Thymus (tissue), 14 donors: ENCODE data around the gene BRWD1. TPM values are rescaled to one million over a fixed set of nuclear protein-coding genes. Genes with fewer than 3 reads are reported as not detected.
A peak's percentile ranks its signal among the peaks of the same experiment; 100 is the strongest.

Experiments
- DNase-seq, 9 donors: peaks; one replicate each; pipeline ENCODE4 v3.0.0-alpha.2; 2013; ENCODE audit warnings: low spot score in 9 of 9, low read depth in 6 of 9, missing footprints in 1 of 9
- H3K27ac ChIP-seq, 2 donors: one replicate each; pipeline ENCODE4 v1.5.1; 2013; ENCODE audit warnings: control low read depth in 1 of 2, low read depth in 1 of 2, low read length in 1 of 2, mild to moderate bottlenecking in 1 of 2, moderate library complexity in 1 of 2
- H3K27me3 ChIP-seq, 2 donors: one replicate each; pipeline ENCODE4 v1.5.1; 2013; ENCODE audit warnings: low read length in 1 of 2; ENCODE audit not compliant: control insufficient read depth in 2 of 2, insufficient read depth in 1 of 2
- H3K36me3 ChIP-seq, 2 donors: one replicate each; pipeline ENCODE4 v1.5.1; 2013; ENCODE audit warnings: low read length in 1 of 2, mild to moderate bottlenecking in 1 of 2, moderate library complexity in 1 of 2; ENCODE audit not compliant: control insufficient read depth in 2 of 2, insufficient read depth in 2 of 2
- H3K4me1 ChIP-seq, 2 donors: one replicate each; pipeline ENCODE4 v1.5.1; 2013; ENCODE audit warnings: low read length in 2 of 2; ENCODE audit not compliant: control insufficient read depth in 2 of 2, insufficient read depth in 2 of 2
- H3K4me3 ChIP-seq, 2 donors: one replicate each; pipeline ENCODE4 v1.5.1; 2013; ENCODE audit warnings: low read length in 2 of 2, control low read depth in 1 of 2, mild to moderate bottlenecking in 1 of 2
- H3K9me3 ChIP-seq, 2 donors: one replicate each; pipeline ENCODE4 v1.5.1; 2013; ENCODE audit warnings: low read length in 1 of 2, mild to moderate bottlenecking in 1 of 2; ENCODE audit not compliant: control insufficient read depth in 2 of 2, insufficient read depth in 1 of 2
- WGBS: extraction: QIAGEN DNeasy Blood & Tissue Kit; methylation state at CpG from one replicate; pipeline ENCODE4 v1.1.7; 2013; 5-methylcytosine and 5-hydroxymethylcytosine counted together
- long read RNA-seq, 10 donors: transcript quantifications; one replicate each; lab custom pipeline, GENCODE V29; 2026
- polyA plus RNA-seq: library from polyadenylated mRNA; stranded (reverse); fragments of 200-250 nt; gene quantifications from one replicate; pipeline ENCODE4 v1.2.3, GENCODE V29; 2013
- total RNA-seq: library from RNA; stranded (reverse); fragments of 120-200 nt; gene quantifications from one replicate; pipeline ENCODE4 v1.2.4, GENCODE V29; 2013
- donor health status: healthy.

Gene BRWD1
- total RNA-seq (35.1 TPM), polyA plus RNA-seq (25.1 TPM)
- long read RNA-seq, donor 1, partial matches to known transcripts: 0 of 1 reads
- long read RNA-seq, donor 1, other reads (novel, unspliced or antisense): 0 of 1 reads
- long read RNA-seq, donor 2, transcript BRWD1-202 (5 exons, 2,495 nt): major isoform, 7 of 7 reads
- long read RNA-seq, donor 2, partial matches to known transcripts: 0 of 7 reads
- long read RNA-seq, donor 2, other reads (novel, unspliced or antisense): 0 of 7 reads
- long read RNA-seq, donor 3, full-length matches to known transcripts: 7 of 7 reads
- long read RNA-seq, donor 3, partial matches to known transcripts: 0 of 7 reads
- long read RNA-seq, donor 3, other reads (novel, unspliced or antisense): 0 of 7 reads
- long read RNA-seq, donor 4, partial matches to known transcripts: 0 of 3 reads
- long read RNA-seq, donor 4, other reads (novel, unspliced or antisense): 0 of 3 reads
- long read RNA-seq, donor 5, transcript BRWD1-202 (5 exons, 2,495 nt): major isoform, 5 of 173 reads
- long read RNA-seq, donor 5, partial matches to known transcripts: 168 of 173 reads
- long read RNA-seq, donor 5, other reads (novel, unspliced or antisense): 0 of 173 reads
- long read RNA-seq, donor 6, transcript BRWD1-202 (5 exons, 2,495 nt): major isoform, 6 of 6 reads
- long read RNA-seq, donor 6, partial matches to known transcripts: 0 of 6 reads
- long read RNA-seq, donor 6, other reads (novel, unspliced or antisense): 0 of 6 reads
- long read RNA-seq, donor 7, transcript BRWD1-202 (5 exons, 2,495 nt): major isoform, 6 of 6 reads
- long read RNA-seq, donor 7, partial matches to known transcripts: 0 of 6 reads
- long read RNA-seq, donor 7, other reads (novel, unspliced or antisense): 0 of 6 reads
- long read RNA-seq, donor 8, partial matches to known transcripts: 0 of 2 reads
- long read RNA-seq, donor 8, other reads (novel, unspliced or antisense): 0 of 2 reads
- long read RNA-seq, donor 9, partial matches to known transcripts: 0 of 3 reads
- long read RNA-seq, donor 9, other reads (novel, unspliced or antisense): 0 of 3 reads
- long read RNA-seq, donor 10, partial matches to known transcripts: 0 of 4 reads
- long read RNA-seq, donor 10, other reads (novel, unspliced or antisense): 0 of 4 reads

DNA sequence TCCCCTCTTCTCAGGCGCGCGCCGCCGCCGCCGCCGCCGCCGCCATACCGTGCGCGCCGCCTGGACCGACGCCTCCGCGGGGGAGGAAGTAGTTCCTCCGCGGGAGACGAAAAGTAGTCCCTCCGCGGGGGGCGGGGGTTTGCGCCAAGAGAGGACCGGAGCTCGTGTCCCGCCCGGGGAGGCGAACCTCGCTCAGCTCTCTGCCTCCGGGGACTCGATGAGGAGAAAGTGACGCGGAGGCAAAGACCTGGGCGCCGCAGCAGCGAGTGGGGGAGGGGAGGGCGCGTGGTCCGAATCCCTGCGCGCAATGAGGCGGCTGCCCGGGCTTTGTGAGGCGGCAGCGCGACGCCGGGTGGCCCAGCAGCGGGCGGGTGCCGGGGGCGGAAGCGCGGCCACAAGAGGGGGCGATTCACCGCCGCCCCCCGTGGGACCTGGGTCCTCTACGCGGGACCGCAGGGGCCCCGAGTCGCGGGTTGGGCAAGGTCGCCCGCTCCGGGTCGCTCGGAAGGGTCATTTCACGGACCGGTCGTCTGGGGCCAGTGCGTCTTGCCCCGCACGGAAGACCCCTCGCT, at the start of gene BRWD1:
BRWD1 (minus strand) TSS at position 62 of the 572 bp plus-strand sequence. CDS start 141 bp downstream, outside the sequence.
- Histone ChIP-seq H3K36me3 (peaks cover 13 to 18% of the 10 kb centered on the region in 2 donors), H3K9me3 (no peaks in the 10 kb centered on the region), H3K4me3 (peak within 1 kb of the TSS; percentile 76 to 98), H3K4me1 (peaks cover 5 to 15% of the 10 kb centered on the region in 2 donors), H3K27me3 (no peaks in the 10 kb centered on the region), H3K27ac (peak within 1 kb of the TSS; percentile 88 to 96)
- peak; percentile 55 to 92 (median 78) for DNase-seq
- WGBS: under 1% methylated on average over 78 of the region's 78 CpGs

DNA sequence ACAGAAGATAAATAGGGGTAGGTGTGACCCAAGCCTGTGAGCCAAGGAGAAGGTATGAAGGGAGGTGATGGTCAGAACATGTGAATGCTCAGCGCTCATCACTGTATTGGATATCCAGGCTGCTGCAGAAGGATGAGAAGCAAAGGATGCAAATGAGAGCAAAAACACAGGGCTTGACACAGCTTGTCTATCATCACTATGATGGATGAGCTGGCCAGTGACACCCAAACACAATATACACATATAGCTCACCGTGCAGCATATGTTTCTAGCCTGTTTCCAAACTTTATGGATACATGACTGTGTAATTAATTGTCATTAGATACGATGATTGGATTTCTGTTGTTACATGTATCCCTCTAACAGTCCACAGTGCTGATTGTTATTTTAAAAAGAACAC, 49.3 kb upstream of the BRWD1 start:
- no peaks in the 10 kb centered on the region for H3K9me3 ChIP-seq
- no peaks in the 10 kb centered on the region for H3K27me3 ChIP-seq
- no peak overlapping the region for H3K4me3 ChIP-seq
- no peaks in the 10 kb centered on the region for H3K36me3 ChIP-seq
- 95% methylated on average over 3 of the region's 3 CpGs for WGBS
- H3K27ac ChIP-seq: no peak overlapping the region
- H3K4me1 ChIP-seq: no peaks in the 10 kb centered on the region
- DNase-seq: no peak

DNA sequence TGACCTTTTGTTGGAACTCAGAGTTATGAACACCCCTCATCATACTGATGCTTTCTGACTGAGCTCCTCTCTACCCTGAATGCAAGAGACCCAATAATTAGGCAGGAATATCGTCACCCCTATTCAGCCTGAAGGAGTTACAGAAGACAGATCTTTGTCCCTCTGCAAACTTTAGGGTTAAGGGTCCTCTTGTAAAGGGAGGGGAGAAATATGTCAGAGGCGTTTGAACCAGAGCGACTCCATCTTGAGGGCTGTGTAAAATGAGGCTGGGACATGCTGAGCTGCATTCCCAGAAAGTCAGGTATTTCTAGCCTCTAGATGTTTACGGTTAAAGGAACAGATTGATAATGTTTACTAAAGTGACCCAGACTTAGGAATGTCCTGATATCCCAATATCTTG, 46.0 kb upstream of the BRWD1 start:
- Histone ChIP-seq H3K4me3 (no peak overlapping the region), H3K4me1 (no peaks in the 10 kb centered on the region), H3K27me3 (no peaks in the 10 kb centered on the region), H3K36me3 (no peaks in the 10 kb centered on the region), H3K27ac (no peak overlapping the region), H3K9me3 (no peaks in the 10 kb centered on the region)
- DNase-seq: no peak
- WGBS: 98% methylated on average over 4 of the region's 4 CpGs

DNA sequence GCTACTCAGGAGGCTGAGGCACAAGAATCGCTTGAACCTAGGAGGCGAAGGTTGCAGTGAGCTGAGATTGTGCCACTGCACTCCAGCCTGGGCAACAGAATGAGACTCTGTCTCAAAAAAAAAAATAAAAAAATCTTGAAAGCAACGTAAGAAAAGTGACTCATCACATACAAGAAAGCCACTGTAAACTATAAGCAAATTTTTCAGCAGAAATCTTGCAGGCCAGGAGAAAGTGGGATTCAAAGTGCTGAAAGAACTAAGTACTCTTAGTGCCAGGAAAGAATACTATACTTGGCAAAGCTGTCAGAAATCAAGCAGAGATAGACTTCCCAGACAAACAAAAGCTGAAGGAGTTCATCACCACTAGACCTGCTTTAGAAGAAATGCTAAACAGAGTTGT, 39.9 kb upstream of the BRWD1 start:
- Histone ChIP-seq H3K36me3 (no peaks in the 10 kb centered on the region), H3K9me3 (no peaks in the 10 kb centered on the region), H3K4me1 (peaks cover 5 to 9% of the 10 kb centered on the region in 2 donors), H3K4me3 (no peak overlapping the region), H3K27ac (no peak overlapping the region), H3K27me3 (no peaks in the 10 kb centered on the region)
- WGBS: 95% methylated on average over 3 of the region's 3 CpGs
- no peak for DNase-seq

DNA sequence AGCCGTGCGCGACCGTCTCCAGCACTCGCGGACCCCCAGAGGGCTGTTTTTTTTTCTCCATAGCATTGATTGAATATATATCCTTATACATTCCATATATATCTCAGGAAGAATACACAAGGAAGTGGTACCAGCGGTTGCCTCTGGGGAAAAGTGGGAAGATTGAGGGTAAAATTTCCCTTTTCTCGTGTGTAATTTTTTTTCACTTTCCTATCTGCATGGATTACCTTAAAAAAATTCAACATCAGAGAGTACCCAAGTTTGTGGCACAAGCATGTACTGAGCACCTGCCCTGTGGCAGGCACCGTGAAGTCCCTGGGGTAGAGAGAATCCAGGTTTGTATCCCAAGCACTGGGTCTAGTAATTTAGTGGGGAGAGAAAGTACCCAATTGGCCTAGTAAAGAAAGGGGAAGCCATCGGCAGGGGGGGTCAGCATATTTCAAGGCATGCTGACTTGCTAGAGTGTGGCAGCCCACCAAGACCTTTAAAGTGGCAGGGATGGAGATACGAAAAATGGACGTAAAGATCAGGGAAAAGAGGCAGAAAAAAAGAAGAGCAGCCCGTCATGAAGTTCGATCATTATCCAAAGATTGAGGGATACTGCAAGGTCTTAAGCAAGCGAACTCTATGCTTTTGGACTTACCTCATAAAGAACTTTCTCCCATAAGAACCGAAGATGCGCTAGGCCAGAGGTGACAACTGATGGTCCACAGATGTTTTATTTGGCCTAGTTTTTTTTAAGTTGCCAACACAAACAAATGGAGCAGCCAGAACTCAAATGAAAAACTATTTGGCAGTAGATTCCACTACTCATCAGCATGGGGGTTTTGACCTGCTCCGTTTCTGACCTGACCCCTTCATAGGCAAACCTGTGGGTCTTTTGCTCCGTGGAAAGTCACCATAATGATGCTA, 36.9 kb upstream of the BRWD1 start:
- Histone ChIP-seq H3K27ac (peak overlapping the region; percentile 94 to 96), H3K4me1 (peaks cover 10 to 15% of the 10 kb centered on the region in 2 donors), H3K9me3 (no peaks in the 10 kb centered on the region), H3K4me3 (peak overlapping the region; percentile 80 to 94), H3K27me3 (no peaks in the 10 kb centered on the region), H3K36me3 (peaks cover 0 to 15% of the 10 kb centered on the region in 2 donors)
- no peak for DNase-seq
- 87% methylated on average over 19 of the region's 19 CpGs for WGBS

DNA sequence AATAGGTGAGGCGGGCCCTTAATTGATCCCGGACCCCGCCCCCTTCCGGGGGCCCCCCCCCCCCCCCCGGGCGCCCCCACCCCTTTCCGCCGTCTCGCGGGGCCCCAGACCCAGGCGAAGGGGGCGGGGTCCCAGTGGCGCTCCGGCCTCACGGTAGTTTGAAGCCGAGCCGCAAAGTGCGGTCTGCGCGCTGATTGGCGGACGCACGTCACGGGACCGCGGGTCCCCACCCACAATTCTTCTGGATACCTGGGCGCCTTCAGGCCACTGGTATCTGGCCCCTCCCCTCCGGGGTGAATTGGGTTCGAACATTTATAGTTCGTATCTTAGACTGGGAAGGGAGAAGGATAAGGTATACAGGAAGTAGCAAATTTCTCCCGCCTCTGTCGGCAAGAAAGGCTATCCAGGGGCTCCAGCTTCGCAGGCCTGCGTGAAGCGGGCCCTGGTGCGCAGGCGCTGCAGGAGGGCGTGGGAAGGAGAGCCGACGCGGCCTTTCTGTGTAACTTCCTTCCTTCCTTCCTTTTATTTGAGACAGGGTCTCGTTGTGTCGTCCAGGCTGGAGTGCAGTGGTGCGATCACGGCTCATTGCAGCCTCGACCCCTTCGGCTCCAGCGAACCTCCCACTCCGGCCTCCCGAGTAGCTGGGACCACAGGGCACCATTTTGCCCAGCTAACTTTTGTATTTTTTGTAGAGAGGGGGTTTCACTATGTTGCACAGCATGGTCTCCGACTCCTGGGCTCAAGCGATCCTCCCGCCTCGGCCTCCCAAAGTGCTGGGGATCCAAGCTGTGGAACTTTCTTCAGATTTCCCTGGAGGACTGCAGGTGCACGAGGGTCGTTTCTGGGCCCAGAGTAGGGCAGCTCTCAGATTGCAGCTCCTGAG, 36.0 kb upstream of the BRWD1 start:
- H3K4me3 ChIP-seq: peak overlapping the region; percentile 80 to 94
- H3K27ac ChIP-seq: peak overlapping the region; percentile 94 to 96
- DNase-seq: peak; percentile 93 to 99 (median 97)
- peaks cover 0 to 20% of the 10 kb centered on the region in 2 donors for H3K36me3 ChIP-seq
- no peaks in the 10 kb centered on the region for H3K27me3 ChIP-seq
- H3K9me3 ChIP-seq: no peaks in the 10 kb centered on the region
- peaks cover 10 to 15% of the 10 kb centered on the region in 2 donors for H3K4me1 ChIP-seq
- 9% methylated on average over 56 of the region's 56 CpGs for WGBS

DNA sequence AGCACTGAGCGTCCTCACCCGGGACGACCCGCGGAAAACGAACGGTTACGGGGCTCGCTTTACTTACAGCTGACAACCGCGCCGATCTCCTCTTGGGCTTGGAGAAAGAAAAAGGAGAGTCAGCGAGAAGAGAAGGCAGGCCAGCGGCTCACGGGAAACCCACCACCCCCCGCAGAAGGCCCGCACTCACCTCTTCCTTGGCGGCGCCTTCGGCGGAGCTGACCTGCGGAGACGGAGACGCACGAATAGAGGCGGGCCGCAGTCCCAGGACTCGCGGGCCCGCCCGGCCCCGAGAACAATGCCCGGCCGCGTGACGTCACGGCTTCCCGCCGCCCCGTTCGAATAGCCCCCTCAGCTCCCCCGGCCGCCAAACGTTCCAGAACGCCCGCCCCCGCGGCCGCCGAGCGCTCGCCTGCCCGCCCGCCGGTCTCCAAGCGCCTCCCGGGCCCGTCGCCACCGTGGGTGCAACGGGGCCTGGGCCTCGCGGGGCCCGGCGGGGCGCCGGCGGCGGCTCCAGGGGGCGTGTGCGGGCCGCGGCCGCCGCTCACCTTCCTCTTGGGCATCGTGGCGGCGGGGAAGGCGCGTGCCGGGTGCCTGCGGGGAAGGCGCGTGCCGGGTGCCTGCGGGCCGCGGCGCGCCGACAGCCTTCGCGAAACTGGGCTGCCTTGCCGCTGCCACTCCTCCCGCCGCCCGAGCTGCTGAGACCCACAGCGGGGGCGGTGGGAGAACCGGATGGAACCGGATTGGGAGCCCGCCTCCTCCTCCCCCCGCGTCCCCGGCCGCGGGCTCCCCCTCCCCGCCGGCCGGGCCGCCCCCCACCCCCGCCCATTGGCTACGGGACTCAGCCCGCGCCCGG, 35.2 kb upstream of the BRWD1 start, which contains the start of gene HMGN1:
HMGN1 (minus strand) TSS at position 734 of the 856 bp plus-strand sequence; CDS start at position 563, 171 bp downstream.
- DNase-seq: peak; percentile 37 to 94 (median 82)
- Histone ChIP-seq H3K9me3 (no peaks in the 10 kb centered on the region), H3K27me3 (no peaks in the 10 kb centered on the region), H3K4me3 (peak within 1 kb of the TSS; percentile 93 to 94), H3K4me1 (peaks cover 10 to 15% of the 10 kb centered on the region in 2 donors), H3K36me3 (peaks cover 2 to 27% of the 10 kb centered on the region in 2 donors), H3K27ac (peak within 1 kb of the TSS; percentile 96)
- under 1% methylated on average over 116 of the region's 116 CpGs for WGBS
